HEK293T (cell line): ENCODE data around the gene OTUD4.

Source experiments
- BHLHE40 ChIP-seq: fragments of 450-650 bp; IDR thresholded peaks from 2 replicates; pipeline ENCODE4 v1.6.1; 2016; ENCODE audit warnings: mild to moderate bottlenecking, moderate library complexity, borderline replicate concordance
- FOXM1 ChIP-seq: fragments of 450-650 bp; IDR thresholded peaks from 2 replicates; pipeline ENCODE4 v1.6.1; 2017; ENCODE audit warnings: mild to moderate bottlenecking, borderline replicate concordance
- HDGF ChIP-seq: fragments of 450-650 bp; IDR thresholded peaks from 2 replicates; pipeline ENCODE4 v1.6.1; 2017; ENCODE audit warnings: antibody characterized with exemption, borderline replicate concordance
- NFRKB ChIP-seq: fragments of 450-650 bp; IDR thresholded peaks from 2 replicates; pipeline ENCODE4 v1.6.1; 2016; ENCODE audit warnings: mild to moderate bottlenecking, moderate library complexity
- SP1 ChIP-seq: fragments of 450-650 bp; IDR thresholded peaks from 2 replicates; pipeline ENCODE4 v1.6.1; 2017
- ZNF384 ChIP-seq: fragments of 450-650 bp; IDR thresholded peaks from 2 replicates; pipeline ENCODE4 v1.6.1; 2016

GRCh38 chr4:145177511-145177905 lies 2.9 kb downstream of the OTUD4 start:
- no peak for TF ChIP-seq FOXM1
- TF ChIP-seq SP1 = no peak
- no peak for TF ChIP-seq BHLHE40
- TF ChIP-seq NFRKB = no peak
- no peak for TF ChIP-seq HDGF
- TF ChIP-seq ZNF384 = no peak
